ENCODE results near the gene TAOK3. TPM values are rescaled to one million over a fixed set of nuclear protein-coding genes. Genes with fewer than 3 reads are reported as not detected.
"Not testable (repeated sequence)": the region's sequence is repeated elsewhere in the genome, so short reads cannot be mapped to it uniquely, and the experiment has no call there.

Gene TAOK3
- total RNA-seq, 2 experiments from 2014 or later: 60.2 to 63.4 TPM

GRCh38 chr12:118361092-118361404 is 11.7 kb downstream of the TAOK3 start:
- DNase-seq (no peak), ATAC-seq (ENCODE audit: low read depth) (no peak)
- H3K4me1 Mint-ChIP-seq: peaks cover 23% of the 10 kb centered on the region
- POLR2A ChIA-PET: interaction anchor here (4.9 kb wide), 1 partner anchor 12 kb away, joined by 22 read pairs; the partner anchor contains the start of gene TAOK3
- H3K36me3 Mint-ChIP-seq: peaks cover 4% of the 10 kb centered on the region
- no peaks in the 10 kb centered on the region for H3K27me3 Mint-ChIP-seq
- no peak overlapping the region for H3K4me3 Mint-ChIP-seq
- H3K9me3 Mint-ChIP-seq: peaks cover 1% of the 10 kb centered on the region
- H3K27ac Mint-ChIP-seq: no peak overlapping the region

GRCh38 chr12:118359541-118359915 is 13.2 kb downstream of the TAOK3 start:
- H3K27ac Mint-ChIP-seq: peak overlapping the region; percentile 95

GRCh38 chr12:118358612-118359540 is 13.8 kb downstream of the TAOK3 start:
- Mint-ChIP-seq H3K4me1 (peaks cover 25% of the 10 kb centered on the region), H3K4me3 (peak overlapping the region; percentile 97), H3K9me3 (peaks cover 4% of the 10 kb centered on the region), H3K36me3 (peaks cover 21% of the 10 kb centered on the region), H3K27me3 (no peaks in the 10 kb centered on the region), H3K27ac (peak overlapping the region; percentile 95)
- ATAC-seq (ENCODE audit: low read depth) (peak; percentile 44), DNase-seq (no peak)
- POLR2A ChIA-PET: interaction anchor here (0.8 to 4.9 kb wide), 5 partner anchors 12 to 223 kb away, joined by 3 to 30 read pairs (median 6); partner anchors contain the start of genes PEBP1, SUDS3 and TAOK3

More at GRCh38 chr12:118359541-118359915, 13.2 kb downstream of the TAOK3 start:
- peaks cover 1% of the 10 kb centered on the region for H3K9me3 Mint-ChIP-seq
- peak overlapping the region; percentile 97 for H3K4me3 Mint-ChIP-seq
- peaks cover 26% of the 10 kb centered on the region for H3K4me1 Mint-ChIP-seq
- POLR2A ChIA-PET: interaction anchor here (1.4 to 4.9 kb wide), 4 partner anchors 11 to 224 kb away, joined by 4 to 30 read pairs (median 14); partner anchors contain the start of genes PEBP1, SUDS3 and TAOK3
- H3K36me3 Mint-ChIP-seq: peaks cover 14% of the 10 kb centered on the region
- DNase-seq (no peak), ATAC-seq (ENCODE audit: low read depth) (peak; percentile 63)
- H3K27me3 Mint-ChIP-seq: no peaks in the 10 kb centered on the region

DNA sequence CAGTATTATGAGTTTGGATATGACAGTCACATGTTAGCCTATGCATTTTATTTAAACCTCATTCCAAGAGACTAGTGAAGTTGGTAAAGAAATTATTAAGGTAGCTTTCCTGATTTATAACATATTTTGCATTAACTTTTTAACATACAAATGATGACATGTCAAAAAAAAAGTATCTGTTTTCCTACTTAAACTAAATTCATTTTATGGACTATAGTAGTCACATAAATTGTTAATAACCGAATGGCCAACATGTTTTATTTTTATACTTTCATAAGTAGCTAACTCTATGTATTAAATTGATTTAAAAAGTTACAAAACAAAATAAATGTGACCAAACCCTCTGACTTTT is 14.7 kb downstream of the TAOK3 start:
- no peak for ATAC-seq (ENCODE audit: low read depth)

GRCh38 chr12:118357257-118358007 is 15.3 kb downstream of the TAOK3 start:
- Mint-ChIP-seq H3K36me3 (peaks cover 29% of the 10 kb centered on the region), H3K4me3 (peak overlapping the region; percentile 97), H3K9me3 (peaks cover 4% of the 10 kb centered on the region), H3K27ac (peak overlapping the region; percentile 85), H3K4me1 (peaks cover 29% of the 10 kb centered on the region), H3K27me3 (no peaks in the 10 kb centered on the region)
- DNase-seq: no peak
- POLR2A ChIA-PET: interaction anchor here (4.1 to 4.9 kb wide), 2 partner anchors 16 to 19 kb away, joined by 22 to 30 read pairs; partner anchors contain the start of genes SUDS3 and TAOK3
- ATAC-seq (ENCODE audit: low read depth): peak; percentile 80

More for the DNA sequence above, 14.7 kb downstream of the TAOK3 start:
- H3K36me3 Mint-ChIP-seq: peaks cover 27% of the 10 kb centered on the region
- H3K4me3 Mint-ChIP-seq: peak overlapping the region; percentile 97
- H3K4me1 Mint-ChIP-seq: peaks cover 30% of the 10 kb centered on the region
- peak overlapping the region; percentile 85 for H3K27ac Mint-ChIP-seq
- no peak for DNase-seq
- POLR2A ChIA-PET: interaction anchor here (0.8 to 4.9 kb wide), 4 partner anchors 13 to 20 kb away, joined by 3 to 30 read pairs (median 14); partner anchors contain the start of genes SUDS3 and TAOK3
- no peaks in the 10 kb centered on the region for H3K27me3 Mint-ChIP-seq
- H3K9me3 Mint-ChIP-seq: peaks cover 4% of the 10 kb centered on the region

DNA sequence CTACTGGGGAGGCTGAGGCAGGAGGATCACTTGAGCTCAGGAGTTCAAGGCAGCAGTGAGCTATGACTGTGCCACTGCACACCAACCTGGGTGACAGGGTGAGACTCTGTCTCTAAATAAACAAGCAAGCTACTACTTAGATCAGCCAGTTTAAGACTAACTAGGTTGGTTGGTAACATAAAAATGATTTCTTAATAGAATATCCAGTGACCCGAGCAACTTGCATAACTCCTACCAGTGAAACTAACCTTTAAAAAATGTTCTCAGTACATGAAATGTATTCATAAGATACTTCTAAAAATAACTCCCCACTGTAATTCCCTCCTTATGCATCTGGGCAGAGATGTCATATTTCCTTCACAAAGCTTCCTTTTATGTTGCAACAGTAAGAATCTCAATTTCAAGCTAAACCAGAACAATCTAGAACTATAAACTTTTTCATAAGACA is 15.9 kb downstream of the TAOK3 start:
- DNase-seq (no peak), ATAC-seq (ENCODE audit: low read depth) (no peak)
- peak overlapping the region; percentile 85 for H3K27ac Mint-ChIP-seq
- POLR2A ChIA-PET: interaction anchor here (4.1 to 4.9 kb wide), 2 partner anchors 17 to 19 kb away, joined by 22 to 30 read pairs; partner anchors contain the start of genes SUDS3 and TAOK3
- peaks cover 4% of the 10 kb centered on the region for H3K9me3 Mint-ChIP-seq
- peaks cover 28% of the 10 kb centered on the region for H3K4me1 Mint-ChIP-seq
- no peaks in the 10 kb centered on the region for H3K27me3 Mint-ChIP-seq
- H3K4me3 Mint-ChIP-seq: peak overlapping the region; percentile 97
- peaks cover 29% of the 10 kb centered on the region for H3K36me3 Mint-ChIP-seq

DNA sequence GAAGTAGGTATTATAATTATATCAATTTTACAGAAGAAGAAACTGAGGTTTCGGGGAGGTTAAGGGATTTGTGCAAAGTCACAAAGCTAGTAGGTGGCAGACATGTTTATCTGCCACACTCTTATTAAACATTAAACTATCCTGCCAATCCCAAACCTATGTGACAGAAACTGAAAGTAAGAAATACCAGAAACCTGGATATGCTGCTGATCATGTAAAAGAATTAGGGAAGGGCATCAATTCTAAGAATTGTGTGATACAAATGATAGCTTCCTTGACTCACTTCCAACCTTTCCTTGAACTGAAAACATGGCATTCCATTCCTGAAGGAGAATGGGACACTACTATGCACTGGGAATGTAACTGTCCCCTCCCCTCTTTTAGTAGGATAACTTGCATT is 16.9 kb downstream of the TAOK3 start:
- POLR2A ChIA-PET: interaction anchor here (4.1 kb wide), 1 partner anchor 20 kb away, joined by 30 read pairs; the partner anchor contains the start of gene SUDS3
- Mint-ChIP-seq H3K9me3 (peaks cover 4% of the 10 kb centered on the region), H3K4me1 (peaks cover 28% of the 10 kb centered on the region), H3K36me3 (peaks cover 29% of the 10 kb centered on the region), H3K27ac (no peak overlapping the region), H3K4me3 (no peak overlapping the region), H3K27me3 (no peaks in the 10 kb centered on the region)
- DNase-seq (no peak), ATAC-seq (ENCODE audit: low read depth) (no peak)

- Mint-ChIP-seq H3K27ac (no peak overlapping the region), H3K4me3 (no peak overlapping the region), H3K4me1 (peaks cover 28% of the 10 kb centered on the region), H3K27me3 (no peaks in the 10 kb centered on the region), H3K9me3 (peaks cover 4% of the 10 kb centered on the region), H3K36me3 (peaks cover 31% of the 10 kb centered on the region)
- no peak for DNase-seq
- POLR2A ChIA-PET: no interaction called here
- ATAC-seq (ENCODE audit: low read depth): no peak
These were observed 17.8 kb downstream of the TAOK3 start for GRCh38 chr12:118354903-118355302.

DNA sequence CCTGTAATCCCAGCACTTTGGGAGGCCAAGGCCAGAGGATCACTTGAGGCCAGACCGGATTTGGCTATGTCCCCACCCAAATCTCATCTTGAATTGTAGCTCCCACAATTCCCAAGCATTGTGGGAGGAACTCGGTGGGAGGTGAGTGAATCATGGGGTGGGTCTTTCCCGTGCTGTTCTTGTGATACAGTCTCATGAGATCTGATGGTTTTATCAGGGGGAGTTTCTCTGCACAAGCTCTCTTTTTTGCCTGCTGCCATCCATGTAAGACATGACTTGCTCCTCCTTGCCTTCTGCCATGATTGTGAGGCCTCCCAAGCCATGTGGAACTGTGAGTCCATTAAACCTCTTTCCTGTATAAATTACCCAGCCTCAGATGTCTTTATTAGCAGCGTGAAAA is 18.2 kb downstream of the TAOK3 start:
- H3K36me3 Mint-ChIP-seq: peaks cover 30% of the 10 kb centered on the region
- H3K9me3 Mint-ChIP-seq; ATAC-seq (ENCODE audit: low read depth); POLR2A ChIA-PET; H3K27me3 Mint-ChIP-seq; H3K4me3 Mint-ChIP-seq; H3K27ac Mint-ChIP-seq; DNase-seq: not testable (repeated sequence)
- H3K4me1 Mint-ChIP-seq: peaks cover 24% of the 10 kb centered on the region

- no peak for ATAC-seq (ENCODE audit: low read depth)
- H3K4me3 Mint-ChIP-seq: no peak overlapping the region
- peaks cover 30% of the 10 kb centered on the region for H3K36me3 Mint-ChIP-seq
- H3K27me3 Mint-ChIP-seq: no peaks in the 10 kb centered on the region
- H3K27ac Mint-ChIP-seq: no peak overlapping the region
- peaks cover 24% of the 10 kb centered on the region for H3K4me1 Mint-ChIP-seq
- POLR2A ChIA-PET: no interaction called here
- H3K9me3 Mint-ChIP-seq: peaks cover 2% of the 10 kb centered on the region
- DNase-seq: no peak
These were observed 19.0 kb downstream of the TAOK3 start for GRCh38 chr12:118353721-118354120.

- Mint-ChIP-seq H3K4me1 (peaks cover 12% of the 10 kb centered on the region), H3K4me3 (no peak overlapping the region), H3K27me3 (no peaks in the 10 kb centered on the region), H3K27ac (no peak overlapping the region), H3K9me3 (peaks cover 2% of the 10 kb centered on the region), H3K36me3 (peaks cover 33% of the 10 kb centered on the region)
- DNase-seq (no peak), ATAC-seq (ENCODE audit: low read depth) (no peak)
- POLR2A ChIA-PET: no interaction called here
These were observed 21.7 kb downstream of the TAOK3 start for GRCh38 chr12:118350908-118351559.

DNA sequence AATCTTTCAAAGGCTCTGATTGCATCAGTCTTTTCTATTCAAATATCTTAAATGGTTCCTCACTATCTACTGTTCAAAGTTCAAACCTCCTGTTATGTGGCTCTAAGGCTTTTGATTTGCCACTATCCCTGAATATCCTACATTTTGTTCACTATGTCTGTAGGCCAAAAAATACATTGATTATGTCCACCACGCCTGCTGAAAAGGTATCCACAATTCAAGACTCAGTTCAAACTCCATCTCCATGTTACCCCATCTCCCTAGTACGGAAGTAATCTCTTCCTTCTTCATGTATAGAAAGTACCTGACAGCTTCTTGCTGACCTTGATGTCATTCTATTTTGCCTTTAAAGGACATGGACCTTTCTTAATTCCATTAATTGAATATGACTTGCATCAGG is 24.8 kb downstream of the TAOK3 start:
- ATAC-seq (ENCODE audit: low read depth) (no peak), DNase-seq (no peak)
- peaks cover 2% of the 10 kb centered on the region for H3K4me1 Mint-ChIP-seq
- POLR2A ChIA-PET: no interaction called here
- no peak overlapping the region for H3K27ac Mint-ChIP-seq
- H3K4me3 Mint-ChIP-seq: no peak overlapping the region
- no peaks in the 10 kb centered on the region for H3K9me3 Mint-ChIP-seq
- H3K27me3 Mint-ChIP-seq: no peaks in the 10 kb centered on the region
- H3K36me3 Mint-ChIP-seq: peaks cover 9% of the 10 kb centered on the region

DNA sequence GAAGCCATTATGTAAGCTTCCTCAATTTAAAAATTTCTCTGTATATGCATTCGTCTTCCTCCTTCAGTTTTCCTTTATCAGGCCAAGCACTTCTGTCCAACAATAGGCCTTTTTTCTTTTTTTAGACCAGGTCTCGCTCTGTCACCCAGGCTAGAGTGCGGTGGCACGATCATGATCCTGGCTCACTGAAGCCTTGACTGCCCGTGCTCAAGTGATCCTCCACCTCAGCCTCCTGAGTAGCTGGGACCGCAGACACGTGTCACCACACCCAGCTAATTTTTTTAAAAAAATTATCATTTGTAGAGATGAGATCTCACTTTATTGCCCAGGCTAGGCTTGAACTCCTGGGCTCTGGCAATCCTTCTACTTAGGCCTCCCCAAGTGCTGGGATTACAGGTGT is 25.8 kb downstream of the TAOK3 start:
- H3K4me1 Mint-ChIP-seq: peaks cover 2% of the 10 kb centered on the region
- DNase-seq (no peak), ATAC-seq (ENCODE audit: low read depth) (no peak)
- no peak overlapping the region for H3K27ac Mint-ChIP-seq
- H3K27me3 Mint-ChIP-seq: no peaks in the 10 kb centered on the region
- peaks cover 9% of the 10 kb centered on the region for H3K36me3 Mint-ChIP-seq
- no peak overlapping the region for H3K4me3 Mint-ChIP-seq
- no peaks in the 10 kb centered on the region for H3K9me3 Mint-ChIP-seq
- POLR2A ChIA-PET: no interaction called here
